KOPT-K1 (cell line): ENCODE results near the gene PDE10A.
"Not testable (repeated sequence)": the region's sequence is repeated elsewhere in the genome, so short reads cannot be mapped to it uniquely, and the experiment has no call there.

Source experiments
- H3K27ac ChIP-seq: fragments of 200-600 bp; sonication (generic); 2 replicates; pipeline ENCODE4 v1.5.1; 2016; ENCODE audit warnings: antibody characterized with exemption, mild to moderate bottlenecking, low read depth, low read length; ENCODE audit not compliant: poor library complexity, severe bottlenecking
- H3K36me3 ChIP-seq: fragments of 200-600 bp; sonication (generic); 2 replicates; pipeline ENCODE4 v1.5.1; 2017; ENCODE audit warnings: antibody characterized with exemption, mild to moderate bottlenecking, low read length, moderate library complexity; ENCODE audit not compliant: insufficient read depth
- H3K9me3 ChIP-seq: fragments of 200-600 bp; sonication (generic); 2 replicates; pipeline ENCODE4 v1.5.1; 2017; ENCODE audit warnings: antibody characterized with exemption, low read length, mild to moderate bottlenecking; ENCODE audit not compliant: insufficient read depth, poor library complexity, severe bottlenecking

The PDE10A gene

DNA sequence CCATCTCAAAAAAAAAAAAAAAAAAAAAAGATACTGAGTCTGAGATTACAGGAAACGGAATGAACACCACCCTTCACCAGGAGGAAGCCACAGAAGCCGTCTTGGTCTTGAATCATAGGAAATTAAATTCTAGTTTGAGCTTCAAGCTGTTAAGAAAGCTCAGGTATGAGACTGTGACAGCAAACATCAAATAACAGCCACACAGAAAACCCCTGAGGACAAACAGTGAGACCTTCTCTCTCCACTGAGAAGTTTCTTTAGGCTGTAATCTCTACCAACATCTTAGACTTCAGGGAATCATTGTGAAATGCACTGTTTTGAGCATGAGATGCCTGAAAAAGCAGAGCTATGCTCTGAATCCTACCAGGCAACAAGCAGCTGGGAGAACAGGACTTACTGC is 30.8 kb downstream of the PDE10A start:
- H3K9me3 ChIP-seq = no peaks in the 10 kb centered on the region
- no peak overlapping the region for H3K27ac ChIP-seq
- no peaks in the 10 kb centered on the region for H3K36me3 ChIP-seq

- H3K36me3 ChIP-seq = no peaks in the 10 kb centered on the region
- H3K27ac ChIP-seq = no peak overlapping the region
- H3K9me3 ChIP-seq = no peaks in the 10 kb centered on the region
Measured at GRCh38 chr6:165630544-165630953, 32.5 kb downstream of the PDE10A start.

GRCh38 chr6:165628955-165629354 is 34.1 kb downstream of the PDE10A start:
- Histone ChIP-seq H3K36me3 (no peaks in the 10 kb centered on the region), H3K27ac (no peak overlapping the region), H3K9me3 (no peaks in the 10 kb centered on the region)

DNA sequence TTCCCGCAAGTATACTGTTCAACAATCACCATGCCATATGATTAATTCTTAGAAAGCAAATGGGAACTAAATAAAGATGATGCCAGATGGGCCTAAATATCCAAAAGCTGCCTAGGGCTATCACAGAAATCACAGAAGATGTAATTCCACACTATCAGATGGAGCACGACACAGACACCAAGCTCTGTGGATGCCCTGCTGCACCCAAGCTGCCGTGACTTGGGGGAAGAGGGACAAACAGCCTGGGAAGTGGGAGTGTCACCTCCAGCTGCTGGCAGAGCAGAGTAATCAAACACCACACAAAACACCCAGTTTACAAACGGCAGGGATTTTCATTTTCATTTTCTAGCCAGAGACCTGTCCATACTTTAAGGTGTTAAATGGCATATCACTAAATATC is 35.7 kb downstream of the PDE10A start:
- Histone ChIP-seq H3K27ac (no peak overlapping the region), H3K36me3 (no peaks in the 10 kb centered on the region), H3K9me3 (no peaks in the 10 kb centered on the region)

- no peaks in the 10 kb centered on the region for H3K9me3 ChIP-seq
Measured at GRCh38 chr6:165626711-165627110, 36.3 kb downstream of the PDE10A start.

GRCh38 chr6:165624871-165625639 is 38.0 kb downstream of the PDE10A start:
- no peaks in the 10 kb centered on the region for H3K9me3 ChIP-seq
- no peaks in the 10 kb centered on the region for H3K36me3 ChIP-seq
- no peak overlapping the region for H3K27ac ChIP-seq

More at GRCh38 chr6:165626711-165627110, 36.3 kb downstream of the PDE10A start:
- no peak overlapping the region for H3K27ac ChIP-seq
- no peaks in the 10 kb centered on the region for H3K36me3 ChIP-seq

DNA sequence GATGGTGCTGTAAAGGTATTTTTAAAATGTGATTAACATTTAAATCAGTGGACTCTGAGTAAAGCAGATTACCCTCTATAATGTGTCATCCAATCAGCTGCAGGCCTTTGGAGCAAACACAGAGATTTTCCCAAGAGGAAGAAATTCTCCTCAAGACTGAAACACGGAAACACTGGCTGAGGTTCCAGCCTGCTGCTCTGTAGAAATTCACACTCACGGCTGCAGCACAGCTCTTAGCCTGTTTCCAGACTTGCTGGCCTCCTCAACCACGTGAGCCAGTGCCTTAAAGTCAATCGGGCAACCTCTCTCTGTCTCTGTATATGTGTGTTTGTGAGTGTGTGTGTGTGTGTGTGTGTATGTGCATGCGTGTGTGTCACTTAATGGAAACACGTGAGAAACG is 41.1 kb downstream of the PDE10A start:
- H3K36me3 ChIP-seq = no peaks in the 10 kb centered on the region
- H3K9me3 ChIP-seq = no peaks in the 10 kb centered on the region
- H3K27ac ChIP-seq = no peak overlapping the region

DNA sequence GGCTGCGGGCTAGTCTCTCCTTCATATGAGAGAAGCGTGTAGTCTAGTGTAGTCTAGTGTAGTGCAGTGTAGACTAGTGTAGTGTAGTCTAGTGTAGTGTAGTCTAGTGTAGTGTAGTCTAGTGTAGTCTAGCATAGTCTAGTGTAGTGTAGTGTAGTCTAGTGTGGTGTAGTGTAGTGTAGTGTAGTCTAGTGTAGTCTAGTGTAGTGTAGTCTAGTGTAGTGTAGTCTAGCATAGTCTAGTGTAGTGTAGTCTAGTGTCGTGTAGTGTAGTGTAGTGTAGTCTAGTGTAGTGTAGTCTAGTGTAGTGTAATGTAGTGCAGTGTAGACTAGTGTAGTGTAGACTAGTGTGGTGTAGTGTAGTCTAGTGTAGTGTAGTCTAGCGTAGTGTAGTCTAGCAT is 44.1 kb downstream of the PDE10A start:
- not testable (repeated sequence) for H3K27ac ChIP-seq

GRCh38 chr6:165618241-165618640 is 44.8 kb downstream of the PDE10A start:
- no peak overlapping the region for H3K27ac ChIP-seq

More for the DNA sequence above, 44.1 kb downstream of the PDE10A start:
- H3K36me3 ChIP-seq, H3K9me3 ChIP-seq: not testable (repeated sequence)

DNA sequence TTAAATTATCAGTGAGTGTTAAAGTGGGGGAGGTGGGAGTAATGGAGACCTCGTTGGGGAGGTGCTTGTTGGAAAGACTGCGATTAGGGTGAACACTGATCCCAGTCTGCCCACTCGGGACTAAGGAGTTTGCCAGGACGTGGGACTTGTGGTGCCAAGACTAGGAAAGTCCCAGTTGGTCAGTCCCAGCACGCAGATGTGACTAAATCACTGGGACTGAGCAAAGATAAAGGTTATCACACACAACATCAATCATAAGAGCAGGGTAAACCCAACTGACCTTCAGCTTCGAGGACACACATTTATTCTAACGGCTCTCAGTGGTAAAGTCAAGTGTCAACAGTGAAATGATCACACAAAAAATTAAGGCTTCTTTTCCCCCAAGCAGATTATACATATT is 45.5 kb downstream of the PDE10A start:
- H3K27ac ChIP-seq = no peak overlapping the region

More at GRCh38 chr6:165618241-165618640, 44.8 kb downstream of the PDE10A start:
- H3K36me3 ChIP-seq = no peaks in the 10 kb centered on the region
- no peaks in the 10 kb centered on the region for H3K9me3 ChIP-seq

GRCh38 chr6:165616116-165616515 is 46.9 kb downstream of the PDE10A start:
- no peaks in the 10 kb centered on the region for H3K9me3 ChIP-seq
- no peaks in the 10 kb centered on the region for H3K36me3 ChIP-seq
- no peak overlapping the region for H3K27ac ChIP-seq

More for the DNA sequence above, 45.5 kb downstream of the PDE10A start:
- no peaks in the 10 kb centered on the region for H3K36me3 ChIP-seq
- no peaks in the 10 kb centered on the region for H3K9me3 ChIP-seq

- H3K36me3 ChIP-seq = no peaks in the 10 kb centered on the region
- no peaks in the 10 kb centered on the region for H3K9me3 ChIP-seq
- H3K27ac ChIP-seq = no peak overlapping the region
Measured at GRCh38 chr6:165615636-165616035, 47.4 kb downstream of the PDE10A start.

DNA sequence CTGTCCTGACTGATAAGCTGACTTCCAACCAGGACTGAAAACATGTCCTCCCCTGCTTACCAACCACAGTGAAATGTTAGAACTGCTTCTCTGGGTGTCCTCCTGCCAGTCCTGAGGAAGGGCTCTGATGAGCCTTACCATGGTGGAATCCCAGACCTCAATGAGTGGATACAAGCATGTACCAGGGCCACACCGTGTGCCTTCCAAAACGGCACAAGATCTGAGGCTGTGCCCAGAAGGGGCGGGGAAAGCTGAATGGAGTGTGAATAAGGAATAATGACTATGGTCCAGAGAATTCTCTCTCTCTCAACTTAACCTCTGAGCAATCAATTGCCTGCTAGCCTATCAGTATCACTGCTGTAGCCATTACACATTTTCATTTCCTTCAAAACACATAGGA is 51.7 kb downstream of the PDE10A start:
- Histone ChIP-seq H3K36me3 (no peaks in the 10 kb centered on the region), H3K27ac (no peak overlapping the region), H3K9me3 (no peaks in the 10 kb centered on the region)

GRCh38 chr6:165608577-165608976 is 54.5 kb downstream of the PDE10A start:
- H3K27ac ChIP-seq, H3K36me3 ChIP-seq, H3K9me3 ChIP-seq: not testable (repeated sequence)

- Histone ChIP-seq H3K36me3 (no peaks in the 10 kb centered on the region), H3K27ac (no peak overlapping the region), H3K9me3 (no peaks in the 10 kb centered on the region)
Measured at GRCh38 chr6:165606740-165607008, 56.4 kb downstream of the PDE10A start.

- H3K27ac ChIP-seq = no peak overlapping the region
- H3K36me3 ChIP-seq = no peaks in the 10 kb centered on the region
- H3K9me3 ChIP-seq = no peaks in the 10 kb centered on the region
Measured at GRCh38 chr6:165605901-165606739, 56.9 kb downstream of the PDE10A start.
